ENCODE data around the gene ADGRB2.

GRCh38 chr1:31801458-31801857 lies 37.3 kb upstream of the ADGRB2 start:
- TF ChIP-seq CTCF (conservative IDR thresholded peaks at IDR 0.05; ENCODE audit: low read depth, low read length): no peak
- TF ChIP-seq POLR2A (IDR thresholded peaks at IDR 0.05; ENCODE audit: low read depth, low read length): no peak
- TF ChIP-seq, protein P1, sequence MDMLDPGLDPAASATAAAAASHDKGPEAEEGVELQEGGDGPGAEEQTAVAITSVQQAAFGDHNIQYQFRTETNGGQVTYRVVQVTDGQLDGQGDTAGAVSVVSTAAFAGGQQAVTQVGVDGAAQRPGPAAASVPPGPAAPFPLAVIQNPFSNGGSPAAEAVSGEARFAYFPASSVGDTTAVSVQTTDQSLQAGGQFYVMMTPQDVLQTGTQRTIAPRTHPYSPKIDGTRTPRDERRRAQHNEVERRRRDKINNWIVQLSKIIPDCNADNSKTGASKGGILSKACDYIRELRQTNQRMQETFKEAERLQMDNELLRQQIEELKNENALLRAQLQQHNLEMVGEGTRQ (IDR thresholded peaks at IDR 0.05; ENCODE audit: low read depth, low read length): no peak

Data from IMR-90 (cell line).